Activated CD4-positive, alpha-beta T cell treated with anti-CD3 and anti-CD28 coated beads for 24 hours (primary cell): ENCODE data around the gene ADGRA1.
"Not testable (repeated sequence)": the region's sequence is repeated elsewhere in the genome, so short reads cannot be mapped to it uniquely, and the experiment has no call there.

Experiments used
- DNase-seq, 2 donors: peaks; one replicate each; pipeline ENCODE4 v3.0.0-alpha.2; 2020; ENCODE audit warnings: low read depth in 2 of 2

ADGRA1 gene

DNA sequence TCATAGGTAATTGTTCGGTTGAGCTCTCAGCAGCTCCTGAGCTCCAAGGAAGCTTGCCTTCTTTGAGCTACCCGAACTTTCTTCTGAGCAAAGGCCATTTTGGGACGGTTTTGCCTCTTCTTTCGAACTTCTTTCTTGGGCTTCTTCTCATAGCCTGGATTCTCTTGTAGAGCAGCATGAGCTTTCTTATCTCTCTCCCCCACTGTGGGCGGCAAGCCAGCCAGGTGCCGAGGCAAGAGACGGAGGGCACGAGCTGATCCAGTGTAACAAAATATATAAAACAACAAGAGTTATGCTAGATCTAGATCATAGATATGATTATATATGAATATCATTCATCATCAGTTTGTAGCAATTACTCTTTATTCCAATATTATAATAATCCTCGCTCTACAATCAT lies 55.8 kb downstream of the ADGRA1 start:
- DNase-seq, result no peak

- DNase-seq, result no peak
Measured at GRCh38 chr10:133144771-133145170, 57.0 kb downstream of the ADGRA1 start.

DNA sequence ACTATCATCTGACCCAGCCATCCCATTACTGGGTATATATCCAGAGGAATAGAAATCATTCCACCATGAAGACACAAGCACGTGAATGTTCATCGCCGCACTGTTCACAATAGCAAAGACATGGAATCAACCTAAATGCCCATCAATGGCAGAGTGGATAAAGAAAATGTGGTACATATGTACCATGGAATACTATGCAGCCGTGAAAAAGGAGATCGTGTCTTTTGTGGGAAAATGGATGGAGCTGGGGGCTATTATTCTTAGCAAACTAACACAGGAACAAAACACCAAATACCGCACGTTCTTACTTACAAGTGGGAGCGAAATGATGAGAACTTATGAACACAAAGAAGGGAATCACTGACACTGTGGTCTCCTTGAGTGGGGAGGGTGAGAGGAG lies 62.5 kb downstream of the ADGRA1 start:
- no peak for DNase-seq

- no peak for DNase-seq
Measured at GRCh38 chr10:133150656-133151055, 62.9 kb downstream of the ADGRA1 start.

GRCh38 chr10:133151071-133151470 lies 63.3 kb downstream of the ADGRA1 start:
- DNase-seq, result not testable (repeated sequence)

DNA sequence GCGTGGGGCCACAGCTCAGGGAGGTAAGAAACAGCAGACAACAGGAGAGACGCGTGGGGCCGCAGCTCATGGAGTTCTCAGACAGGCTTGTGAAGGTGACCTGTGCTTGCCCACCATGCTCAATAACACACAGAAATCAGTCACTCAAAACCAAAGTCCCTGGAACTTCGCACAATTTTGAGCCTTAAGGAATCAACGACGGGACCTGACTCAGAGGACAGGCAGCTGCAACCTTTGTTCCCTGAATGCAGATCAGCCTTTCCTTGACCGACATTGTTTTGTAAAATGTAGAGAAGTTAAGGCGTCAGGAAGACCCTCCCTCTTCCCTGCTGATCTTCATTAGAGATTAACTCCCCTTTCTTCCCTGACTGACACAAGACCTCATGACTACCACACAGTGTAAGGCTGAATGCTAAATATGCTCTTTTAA lies 63.8 kb downstream of the ADGRA1 start:
- DNase-seq, result no peak

DNA sequence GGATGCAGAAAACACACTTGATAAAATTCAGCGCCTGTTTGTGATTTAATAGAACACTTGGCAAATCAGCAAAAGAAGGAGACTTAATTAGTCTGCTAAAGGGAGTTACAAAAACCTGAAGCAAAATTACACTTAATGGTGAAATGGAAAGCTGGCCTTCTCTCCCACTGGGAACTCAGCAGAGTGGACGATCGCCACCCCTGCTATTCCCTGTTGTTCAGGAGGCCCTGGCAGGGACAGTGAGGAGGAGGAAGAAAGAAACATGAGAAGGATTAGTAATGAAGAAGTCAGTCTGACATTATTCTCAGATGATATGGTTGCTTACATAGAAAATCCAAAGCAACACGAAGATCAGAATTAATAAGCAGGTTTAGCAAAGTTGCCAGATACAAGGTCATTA lies 66.7 kb downstream of the ADGRA1 start:
- DNase-seq, result no peak

- no peak for DNase-seq
Measured at GRCh38 chr10:133154996-133155778, 67.5 kb downstream of the ADGRA1 start.

- DNase-seq, result no peak
Measured at GRCh38 chr10:133156674-133157579, 69.2 kb downstream of the ADGRA1 start.

DNA sequence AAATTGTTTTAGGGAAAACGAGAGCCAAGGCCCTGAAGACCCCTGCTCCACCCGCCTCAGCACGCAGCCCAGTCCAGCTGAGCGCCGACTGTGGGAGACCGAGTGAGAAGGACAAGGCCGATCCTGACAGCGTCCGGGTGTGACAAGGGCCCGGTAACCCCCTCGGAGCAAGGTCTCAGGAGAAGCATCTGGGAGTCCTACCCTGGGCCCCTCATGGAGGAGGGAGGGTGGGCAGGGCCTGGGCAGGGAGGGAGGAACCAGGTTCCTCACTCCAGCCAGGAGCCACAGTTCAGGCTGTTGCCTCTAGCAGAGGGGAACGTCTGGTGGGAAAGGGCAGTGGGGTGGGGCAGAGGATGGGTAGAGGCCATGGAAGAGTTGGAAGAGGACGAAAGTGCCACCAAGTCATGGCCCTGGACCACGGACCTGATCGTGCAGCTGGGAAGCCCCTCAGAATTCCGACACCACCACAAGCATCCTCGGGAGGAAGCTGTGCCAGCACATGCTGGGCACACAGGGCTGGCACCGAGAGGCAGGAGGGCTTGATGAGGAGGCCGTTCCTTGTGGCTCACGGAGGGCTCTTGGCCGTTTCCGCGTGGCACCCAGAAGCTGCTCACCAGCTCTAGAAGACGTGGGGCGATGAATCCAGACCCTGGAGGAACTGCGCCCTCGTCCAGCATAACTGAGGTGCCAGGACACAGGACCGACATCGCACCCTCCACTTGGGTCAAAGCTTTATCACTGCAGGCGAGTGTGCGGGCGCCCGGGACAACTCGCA lies 70.1 kb downstream of the ADGRA1 start:
- DNase-seq, result no peak

DNA sequence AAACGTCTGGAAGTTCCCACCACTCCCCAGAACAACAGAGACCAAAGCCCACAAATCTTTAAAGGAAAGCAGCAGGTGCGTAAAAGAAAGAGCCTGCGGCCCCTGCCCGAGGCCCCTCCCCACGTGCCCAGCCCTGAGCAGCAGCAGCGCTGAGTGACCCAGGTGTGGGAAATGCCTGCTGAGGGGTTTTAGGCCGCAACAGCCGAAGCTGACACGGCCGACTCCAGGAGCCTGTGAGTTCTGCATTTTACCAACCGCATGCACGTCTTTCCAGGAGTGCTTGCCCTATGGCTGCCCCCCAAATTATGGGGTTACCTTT lies 70.7 kb downstream of the ADGRA1 start:
- DNase-seq, result no peak

GRCh38 chr10:133158756-133159610 lies 71.3 kb downstream of the ADGRA1 start:
- no peak for DNase-seq

GRCh38 chr10:133159611-133159949 lies 71.9 kb downstream of the ADGRA1 start:
- no peak for DNase-seq

GRCh38 chr10:133159950-133160825 lies 72.5 kb downstream of the ADGRA1 start, which contains the start of gene KNDC1:
TSS of gene KNDC1 (plus strand) at chr10:133160219. CDS start at chr10:133160468, 249 bp downstream.
- no peak for DNase-seq

- no peak for DNase-seq
Measured at GRCh38 chr10:133160826-133161471, 73.2 kb downstream of the ADGRA1 start.

GRCh38 chr10:133161486-133162109 lies 73.9 kb downstream of the ADGRA1 start:
- no peak for DNase-seq

DNA sequence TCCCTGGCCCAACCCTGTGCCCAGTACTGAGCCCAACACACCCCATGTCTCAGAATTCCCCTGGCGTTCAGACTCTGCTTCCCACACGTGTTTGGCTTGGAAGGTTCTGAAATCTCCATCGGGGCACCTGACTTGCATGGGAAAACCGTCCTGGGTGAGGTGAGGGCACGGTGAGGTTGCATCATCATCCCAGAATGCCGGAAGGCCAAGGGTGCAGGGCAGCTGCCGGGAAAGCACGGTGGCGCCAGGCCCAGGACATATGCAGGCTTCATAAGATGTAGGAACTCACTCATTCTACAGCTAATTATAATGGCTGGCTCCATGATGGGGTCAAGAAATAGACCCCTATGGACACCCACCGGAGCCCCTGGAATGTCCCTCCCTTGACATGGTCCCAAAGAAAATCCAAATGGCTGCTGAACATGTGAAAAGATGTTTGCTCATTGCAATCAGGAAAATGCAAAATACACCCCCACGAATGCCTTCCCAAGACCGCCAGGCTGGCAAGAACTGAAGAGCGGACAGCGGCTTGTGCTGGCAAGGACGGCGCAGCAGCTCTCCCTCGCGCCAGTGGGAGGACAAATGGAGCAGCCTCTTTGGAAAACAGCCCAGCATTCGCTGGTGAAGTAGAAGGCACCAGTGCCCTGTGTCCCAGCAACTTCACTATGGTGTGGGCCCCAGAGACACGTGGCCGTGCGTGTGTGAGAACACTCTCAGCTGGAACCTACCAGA lies 74.6 kb downstream of the ADGRA1 start:
- DNase-seq, result no peak
